ENCODE results near the gene EFEMP2.
"Not testable (repeated sequence)": the region's sequence is repeated elsewhere in the genome, so short reads cannot be mapped to it uniquely, and the experiment has no call there.

EFEMP2 gene

GRCh38 chr11:65853246-65853979, 19.2 kb downstream of the EFEMP2 start:
- no peak for DNase-seq

GRCh38 chr11:65852508-65853245, 19.9 kb downstream of the EFEMP2 start:
- DNase-seq = no peak

GRCh38 chr11:65851811-65852507, 20.6 kb downstream of the EFEMP2 start:
- no peak for DNase-seq

GRCh38 chr11:65851083-65851579, 21.5 kb downstream of the EFEMP2 start:
- DNase-seq = no peak

GRCh38 chr11:65850217-65851082, 22.1 kb downstream of the EFEMP2 start:
- DNase-seq = no peak

GRCh38 chr11:65849771-65850216, 22.8 kb downstream of the EFEMP2 start:
- DNase-seq = no peak

- no peak for DNase-seq
Measured at GRCh38 chr11:65849366-65849765, 23.2 kb downstream of the EFEMP2 start.

GRCh38 chr11:65848693-65849092, 23.9 kb downstream of the EFEMP2 start:
- DNase-seq = not testable (repeated sequence)

- DNase-seq = no peak
Measured at GRCh38 chr11:65847746-65848145, 24.9 kb downstream of the EFEMP2 start.

- DNase-seq = no peak
Measured at GRCh38 chr11:65844231-65844872, 28.2 kb downstream of the EFEMP2 start.

GRCh38 chr11:65843811-65844210, 28.8 kb downstream of the EFEMP2 start:
- DNase-seq = no peak

- no peak for DNase-seq
Measured at GRCh38 chr11:65842144-65842543, 30.5 kb downstream of the EFEMP2 start.

GRCh38 chr11:65834202-65834601, 38.4 kb downstream of the EFEMP2 start:
- no peak for DNase-seq

- DNase-seq = peak; percentile 76
Measured at GRCh38 chr11:65833297-65834030, 39.1 kb downstream of the EFEMP2 start, which contains the start of gene SNX32. Gene SNX32, plus strand, starts transcription at chr11:65833963. Its CDS starts 103 bp downstream, at chr11:65834066.

GRCh38 chr11:65832231-65832630, 40.4 kb downstream of the EFEMP2 start:
- DNase-seq = not testable (repeated sequence)

GRCh38 chr11:65829459-65829858, 43.1 kb downstream of the EFEMP2 start:
- DNase-seq = no peak

GRCh38 chr11:65826984-65827735, 45.4 kb downstream of the EFEMP2 start:
- no peak for DNase-seq

- DNase-seq = no peak
Measured at GRCh38 chr11:65822776-65823528, 49.6 kb downstream of the EFEMP2 start.

- no peak for DNase-seq
Measured at GRCh38 chr11:65821107-65821506, 51.5 kb downstream of the EFEMP2 start.
